Measurements from ENCODE around the gene KRT76.

Gene KRT76

GRCh38 chr12:52744493-52745156 is 32.5 kb downstream of the KRT76 start:
- Histone ChIP-seq H3K27ac (no peak overlapping the region), H3K4me1 (ENCODE audit: control insufficient read depth in 1 of 2, insufficient read depth in 1 of 2, low read depth in 1 of 2, low read length in 1 of 2) (no peaks in the 10 kb centered on the region), H3K27me3 (peaks cover 17% of the 10 kb centered on the region), H3K4me3 (ENCODE audit: low read depth in 1 of 2, low read length in 1 of 2) (no peak overlapping the region), H3K9me3 (no peaks in the 10 kb centered on the region), H3K36me3 (no peaks in the 10 kb centered on the region)
- no peak for TF ChIP-seq CTCF (IDR thresholded peaks at IDR 0.05)

DNA sequence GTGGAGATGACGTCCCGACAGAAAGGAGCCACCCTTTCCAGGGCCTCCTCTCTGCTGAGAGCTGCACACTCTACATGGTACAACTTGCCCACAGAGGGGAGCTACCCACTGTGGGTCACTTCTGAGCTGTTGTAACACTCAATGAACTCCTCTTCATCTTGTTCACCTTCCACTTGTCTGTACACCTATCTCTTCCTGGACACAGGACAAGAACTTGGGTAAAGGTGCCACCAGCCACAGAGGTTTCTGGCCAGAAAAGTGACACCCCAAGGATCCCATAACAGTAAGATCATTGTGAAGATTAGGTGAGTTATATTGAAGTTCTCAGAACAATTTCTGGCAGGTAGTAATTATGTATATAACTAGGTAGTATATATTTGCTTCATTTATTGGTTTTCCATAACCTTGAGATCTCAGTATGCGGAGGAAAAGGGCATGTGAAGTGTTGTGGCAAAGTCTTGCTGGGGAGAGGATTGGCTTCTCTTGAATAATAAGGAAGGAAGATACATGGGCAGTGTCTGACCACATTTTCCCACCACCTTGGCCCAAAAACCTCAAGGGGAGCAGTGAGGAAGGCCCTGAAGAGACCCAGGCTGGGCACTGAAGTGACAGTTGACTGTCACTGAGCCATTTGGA is 34.2 kb downstream of the KRT76 start:
- Histone ChIP-seq H3K27ac (no peak overlapping the region), H3K9me3 (no peaks in the 10 kb centered on the region), H3K4me1 (ENCODE audit: control insufficient read depth in 1 of 2, insufficient read depth in 1 of 2, low read depth in 1 of 2, low read length in 1 of 2) (no peaks in the 10 kb centered on the region), H3K27me3 (peaks cover 11% of the 10 kb centered on the region), H3K4me3 (ENCODE audit: low read depth in 1 of 2, low read length in 1 of 2) (no peak overlapping the region), H3K36me3 (no peaks in the 10 kb centered on the region)
- no peak for TF ChIP-seq CTCF (IDR thresholded peaks at IDR 0.05)

- no peak overlapping the region for H3K27ac ChIP-seq
- no peak for TF ChIP-seq CTCF (IDR thresholded peaks at IDR 0.05)
- peaks cover 11% of the 10 kb centered on the region for H3K27me3 ChIP-seq
- H3K9me3 ChIP-seq, result no peaks in the 10 kb centered on the region
- no peaks in the 10 kb centered on the region for H3K4me1 ChIP-seq (ENCODE audit: control insufficient read depth in 1 of 2, insufficient read depth in 1 of 2, low read depth in 1 of 2, low read length in 1 of 2)
- H3K36me3 ChIP-seq, result no peaks in the 10 kb centered on the region
- no peak overlapping the region for H3K4me3 ChIP-seq (ENCODE audit: low read depth in 1 of 2, low read length in 1 of 2)
Measured at GRCh38 chr12:52742196-52742580, 35.0 kb downstream of the KRT76 start.

- Histone ChIP-seq H3K27me3 (peaks cover 11% of the 10 kb centered on the region), H3K4me3 (ENCODE audit: low read depth in 1 of 2, low read length in 1 of 2) (no peak overlapping the region), H3K36me3 (no peaks in the 10 kb centered on the region), H3K4me1 (ENCODE audit: control insufficient read depth in 1 of 2, insufficient read depth in 1 of 2, low read depth in 1 of 2, low read length in 1 of 2) (no peaks in the 10 kb centered on the region), H3K9me3 (no peaks in the 10 kb centered on the region), H3K27ac (no peak overlapping the region)
- no peak for TF ChIP-seq CTCF (IDR thresholded peaks at IDR 0.05)
Measured at GRCh38 chr12:52741375-52742195, 35.6 kb downstream of the KRT76 start.

- Histone ChIP-seq H3K4me1 (ENCODE audit: control insufficient read depth in 1 of 2, insufficient read depth in 1 of 2, low read depth in 1 of 2, low read length in 1 of 2) (no peaks in the 10 kb centered on the region), H3K4me3 (ENCODE audit: low read depth in 1 of 2, low read length in 1 of 2) (no peak overlapping the region), H3K9me3 (no peaks in the 10 kb centered on the region), H3K27ac (no peak overlapping the region), H3K27me3 (peaks cover 11% of the 10 kb centered on the region), H3K36me3 (no peaks in the 10 kb centered on the region)
- TF ChIP-seq CTCF (IDR thresholded peaks at IDR 0.05), result no peak
Measured at GRCh38 chr12:52740584-52740983, 36.6 kb downstream of the KRT76 start.
